Measurements from ENCODE around the gene PXYLP1.

DNA sequence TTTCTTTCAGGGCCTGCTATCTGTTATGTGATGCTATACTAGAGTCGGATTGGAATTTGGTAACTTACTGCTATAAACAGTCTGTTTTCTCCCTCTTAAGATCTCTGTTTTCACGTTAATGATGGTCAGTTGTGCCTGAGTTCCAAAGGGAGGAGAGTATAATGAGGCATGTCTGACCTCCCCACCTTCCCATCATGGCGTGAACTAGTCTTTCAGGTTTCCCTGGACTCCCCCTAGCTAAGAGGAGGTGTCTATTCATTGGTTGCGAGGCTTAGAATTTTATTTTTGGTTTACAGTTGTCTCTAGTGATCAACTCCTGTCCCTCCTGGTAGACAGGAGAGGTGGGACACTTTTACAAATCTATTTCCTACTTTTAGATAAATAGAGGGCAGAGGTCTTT, 27.8 kb upstream of the PXYLP1 start:
- TF ChIP-seq, protein P1, sequence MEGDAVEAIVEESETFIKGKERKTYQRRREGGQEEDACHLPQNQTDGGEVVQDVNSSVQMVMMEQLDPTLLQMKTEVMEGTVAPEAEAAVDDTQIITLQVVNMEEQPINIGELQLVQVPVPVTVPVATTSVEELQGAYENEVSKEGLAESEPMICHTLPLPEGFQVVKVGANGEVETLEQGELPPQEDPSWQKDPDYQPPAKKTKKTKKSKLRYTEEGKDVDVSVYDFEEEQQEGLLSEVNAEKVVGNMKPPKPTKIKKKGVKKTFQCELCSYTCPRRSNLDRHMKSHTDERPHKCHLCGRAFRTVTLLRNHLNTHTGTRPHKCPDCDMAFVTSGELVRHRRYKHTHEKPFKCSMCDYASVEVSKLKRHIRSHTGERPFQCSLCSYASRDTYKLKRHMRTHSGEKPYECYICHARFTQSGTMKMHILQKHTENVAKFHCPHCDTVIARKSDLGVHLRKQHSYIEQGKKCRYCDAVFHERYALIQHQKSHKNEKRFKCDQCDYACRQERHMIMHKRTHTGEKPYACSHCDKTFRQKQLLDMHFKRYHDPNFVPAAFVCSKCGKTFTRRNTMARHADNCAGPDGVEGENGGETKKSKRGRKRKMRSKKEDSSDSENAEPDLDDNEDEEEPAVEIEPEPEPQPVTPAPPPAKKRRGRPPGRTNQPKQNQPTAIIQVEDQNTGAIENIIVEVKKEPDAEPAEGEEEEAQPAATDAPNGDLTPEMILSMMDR (IDR thresholded peaks at IDR 0.05; ENCODE audit: low read depth, low read length, poor library complexity, severe bottlenecking): no peak
- TF ChIP-seq EZH2phosphoT487 (IDR thresholded peaks at IDR 0.05; ENCODE audit: borderline replicate concordance, low read length): no peak
